ENCODE measurements around the gene ETNK1.
"Not testable (repeated sequence)": the region's sequence is repeated elsewhere in the genome, so short reads cannot be mapped to it uniquely, and the experiment has no call there.

ETNK1 gene

DNA sequence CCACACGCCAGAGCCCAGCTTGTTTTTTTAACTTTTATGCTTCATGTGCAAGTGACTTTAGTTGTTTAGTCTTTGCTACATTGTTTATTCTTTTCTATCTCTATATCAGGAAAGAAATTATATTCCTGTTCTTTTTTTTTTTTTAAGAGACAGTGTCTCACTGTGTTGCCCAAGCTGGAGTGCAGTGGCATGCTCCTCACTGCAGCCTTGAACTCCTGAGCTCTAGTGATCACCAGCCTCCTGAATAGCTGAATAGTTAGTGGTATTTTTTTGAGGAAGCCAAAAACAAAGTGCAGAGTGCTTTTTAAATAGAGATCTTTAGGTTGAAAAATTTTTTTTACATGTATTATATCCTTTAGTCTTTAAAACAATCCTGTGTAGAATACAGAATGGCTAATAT is 58.2 kb downstream of the ETNK1 start:
- no peak for DNase-seq (ENCODE audit: low read depth in 2 of 2)
- TF ChIP-seq CTCF (IDR thresholded peaks at IDR 0.05; ENCODE audit: low read depth, low read length): no peak
- H3K4me3 ChIP-seq (replicated peaks in 1 of 2; ENCODE audit: low read depth in 2 of 2, low read length in 2 of 2): no peak overlapping the region

- peak; percentile 66 to 73 for DNase-seq (ENCODE audit: low read depth in 2 of 2)
- H3K4me3 ChIP-seq (replicated peaks in 1 of 2; ENCODE audit: low read depth in 2 of 2, low read length in 2 of 2): no peak overlapping the region
- TF ChIP-seq CTCF (IDR thresholded peaks at IDR 0.05; ENCODE audit: low read depth, low read length): peak; percentile 49
Measured at GRCh38 chr12:22684140-22685118, 59.5 kb downstream of the ETNK1 start.

DNA sequence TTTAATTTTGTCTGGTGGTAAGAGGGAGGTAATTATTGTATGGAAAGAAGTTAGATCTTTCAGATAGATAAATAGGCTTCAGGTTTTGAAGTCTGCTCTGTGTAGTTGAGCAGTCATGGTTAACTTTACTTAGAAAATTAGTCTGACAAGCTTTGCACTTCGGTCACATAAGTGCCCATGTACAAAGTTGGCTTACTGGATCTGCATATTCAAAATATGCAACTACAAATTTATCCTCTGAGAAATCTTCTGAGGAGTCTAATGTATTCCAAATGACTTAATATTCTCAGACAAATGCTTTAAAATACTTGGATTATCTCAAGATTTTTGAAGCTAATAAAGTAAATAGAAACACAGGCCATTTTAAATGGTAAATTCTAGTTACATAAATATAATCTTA is 61.2 kb downstream of the ETNK1 start:
- no peak for TF ChIP-seq CTCF (IDR thresholded peaks at IDR 0.05; ENCODE audit: low read depth, low read length)
- DNase-seq (ENCODE audit: low read depth in 2 of 2): no peak
- no peak overlapping the region for H3K4me3 ChIP-seq (replicated peaks in 1 of 2; ENCODE audit: low read depth in 2 of 2, low read length in 2 of 2)

- H3K4me3 ChIP-seq (replicated peaks in 1 of 2; ENCODE audit: low read depth in 2 of 2, low read length in 2 of 2): no peak overlapping the region
- peak; percentile 62 to 84 for DNase-seq (ENCODE audit: low read depth in 2 of 2)
- no peak for TF ChIP-seq CTCF (IDR thresholded peaks at IDR 0.05; ENCODE audit: low read depth, low read length)
Measured at GRCh38 chr12:22687361-22688076, 62.5 kb downstream of the ETNK1 start.

- H3K4me3 ChIP-seq (replicated peaks in 1 of 2; ENCODE audit: low read depth in 2 of 2, low read length in 2 of 2): no peak overlapping the region
- TF ChIP-seq CTCF (IDR thresholded peaks at IDR 0.05; ENCODE audit: low read depth, low read length): no peak
- no peak for DNase-seq (ENCODE audit: low read depth in 2 of 2)
Measured at GRCh38 chr12:22689876-22690275, 64.9 kb downstream of the ETNK1 start.

DNA sequence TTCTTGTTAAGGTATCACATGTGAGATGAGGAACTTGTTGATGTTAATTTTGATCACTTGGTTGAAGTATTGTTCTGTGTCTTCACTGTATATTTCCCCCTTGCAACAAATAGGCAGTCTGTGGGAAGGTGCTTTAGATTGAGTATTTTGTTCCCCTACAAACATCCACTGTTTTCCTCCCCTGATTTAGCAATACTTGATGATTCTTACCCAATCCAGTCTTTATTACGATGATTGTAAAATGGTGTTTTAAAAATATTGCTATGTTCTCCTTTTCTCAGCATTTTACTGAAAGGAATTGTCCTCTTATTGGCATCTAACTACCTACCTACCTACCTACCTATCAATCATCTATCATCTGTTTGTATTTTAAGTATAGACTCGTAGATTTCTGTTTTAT is 66.3 kb downstream of the ETNK1 start:
- H3K4me3 ChIP-seq (replicated peaks in 1 of 2; ENCODE audit: low read depth in 2 of 2, low read length in 2 of 2): no peak overlapping the region
- no peak for TF ChIP-seq CTCF (IDR thresholded peaks at IDR 0.05; ENCODE audit: low read depth, low read length)
- no peak for DNase-seq (ENCODE audit: low read depth in 2 of 2)

DNA sequence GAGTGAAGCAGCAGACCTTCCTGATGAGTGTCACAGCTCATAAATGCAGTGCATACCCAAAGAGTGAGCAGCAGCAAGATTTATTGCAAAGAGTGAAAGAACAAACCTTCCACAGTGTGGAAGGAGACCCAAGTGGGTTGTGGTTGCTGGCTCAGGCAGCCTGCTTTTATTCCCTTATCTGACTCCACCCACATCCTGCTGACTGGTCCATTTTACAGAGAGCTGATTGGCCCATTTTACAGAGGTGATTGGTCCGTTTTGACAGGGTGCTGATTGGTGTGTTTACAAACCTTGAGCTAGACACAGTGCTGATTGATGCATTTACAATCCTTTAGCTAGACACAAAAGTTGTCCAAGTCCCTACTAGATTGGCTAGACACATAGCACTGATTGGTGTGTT is 67.5 kb downstream of the ETNK1 start:
- H3K4me3 ChIP-seq (replicated peaks in 1 of 2; ENCODE audit: low read depth in 2 of 2, low read length in 2 of 2); DNase-seq (ENCODE audit: low read depth in 2 of 2): not testable (repeated sequence)
